ENCODE measurements around the gene NUAK2. TPM values are rescaled to one million over a fixed set of nuclear protein-coding genes. Genes with fewer than 3 reads are reported as not detected.

The NUAK2 gene
- total and polyA plus RNA-seq, 2 of the 8 experiments (the other 6 are each of a cell fraction or from before 2014, with no cell fraction given) = 9.4 to 12.9 TPM

DNA sequence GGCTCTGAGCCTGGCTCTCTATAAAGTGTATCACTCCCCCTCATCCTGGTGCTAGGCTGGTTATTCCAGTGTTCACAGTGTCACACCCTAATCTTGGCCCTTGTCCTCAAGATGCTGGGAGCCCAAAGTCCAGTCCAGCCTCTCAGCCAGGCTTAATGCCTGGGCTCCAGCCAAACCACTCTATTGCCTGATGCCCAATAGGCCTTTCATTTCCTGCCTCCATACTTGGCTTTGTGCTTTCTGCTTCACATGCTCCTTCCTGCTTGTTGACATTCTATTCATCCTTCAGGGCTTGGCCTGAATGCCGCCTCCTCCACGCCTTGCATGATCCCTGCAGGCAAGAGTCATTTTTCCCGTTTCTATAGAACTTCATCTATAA, 33.5 kb upstream of the NUAK2 start (continued):
- TF ChIP-seq, protein P1, sequence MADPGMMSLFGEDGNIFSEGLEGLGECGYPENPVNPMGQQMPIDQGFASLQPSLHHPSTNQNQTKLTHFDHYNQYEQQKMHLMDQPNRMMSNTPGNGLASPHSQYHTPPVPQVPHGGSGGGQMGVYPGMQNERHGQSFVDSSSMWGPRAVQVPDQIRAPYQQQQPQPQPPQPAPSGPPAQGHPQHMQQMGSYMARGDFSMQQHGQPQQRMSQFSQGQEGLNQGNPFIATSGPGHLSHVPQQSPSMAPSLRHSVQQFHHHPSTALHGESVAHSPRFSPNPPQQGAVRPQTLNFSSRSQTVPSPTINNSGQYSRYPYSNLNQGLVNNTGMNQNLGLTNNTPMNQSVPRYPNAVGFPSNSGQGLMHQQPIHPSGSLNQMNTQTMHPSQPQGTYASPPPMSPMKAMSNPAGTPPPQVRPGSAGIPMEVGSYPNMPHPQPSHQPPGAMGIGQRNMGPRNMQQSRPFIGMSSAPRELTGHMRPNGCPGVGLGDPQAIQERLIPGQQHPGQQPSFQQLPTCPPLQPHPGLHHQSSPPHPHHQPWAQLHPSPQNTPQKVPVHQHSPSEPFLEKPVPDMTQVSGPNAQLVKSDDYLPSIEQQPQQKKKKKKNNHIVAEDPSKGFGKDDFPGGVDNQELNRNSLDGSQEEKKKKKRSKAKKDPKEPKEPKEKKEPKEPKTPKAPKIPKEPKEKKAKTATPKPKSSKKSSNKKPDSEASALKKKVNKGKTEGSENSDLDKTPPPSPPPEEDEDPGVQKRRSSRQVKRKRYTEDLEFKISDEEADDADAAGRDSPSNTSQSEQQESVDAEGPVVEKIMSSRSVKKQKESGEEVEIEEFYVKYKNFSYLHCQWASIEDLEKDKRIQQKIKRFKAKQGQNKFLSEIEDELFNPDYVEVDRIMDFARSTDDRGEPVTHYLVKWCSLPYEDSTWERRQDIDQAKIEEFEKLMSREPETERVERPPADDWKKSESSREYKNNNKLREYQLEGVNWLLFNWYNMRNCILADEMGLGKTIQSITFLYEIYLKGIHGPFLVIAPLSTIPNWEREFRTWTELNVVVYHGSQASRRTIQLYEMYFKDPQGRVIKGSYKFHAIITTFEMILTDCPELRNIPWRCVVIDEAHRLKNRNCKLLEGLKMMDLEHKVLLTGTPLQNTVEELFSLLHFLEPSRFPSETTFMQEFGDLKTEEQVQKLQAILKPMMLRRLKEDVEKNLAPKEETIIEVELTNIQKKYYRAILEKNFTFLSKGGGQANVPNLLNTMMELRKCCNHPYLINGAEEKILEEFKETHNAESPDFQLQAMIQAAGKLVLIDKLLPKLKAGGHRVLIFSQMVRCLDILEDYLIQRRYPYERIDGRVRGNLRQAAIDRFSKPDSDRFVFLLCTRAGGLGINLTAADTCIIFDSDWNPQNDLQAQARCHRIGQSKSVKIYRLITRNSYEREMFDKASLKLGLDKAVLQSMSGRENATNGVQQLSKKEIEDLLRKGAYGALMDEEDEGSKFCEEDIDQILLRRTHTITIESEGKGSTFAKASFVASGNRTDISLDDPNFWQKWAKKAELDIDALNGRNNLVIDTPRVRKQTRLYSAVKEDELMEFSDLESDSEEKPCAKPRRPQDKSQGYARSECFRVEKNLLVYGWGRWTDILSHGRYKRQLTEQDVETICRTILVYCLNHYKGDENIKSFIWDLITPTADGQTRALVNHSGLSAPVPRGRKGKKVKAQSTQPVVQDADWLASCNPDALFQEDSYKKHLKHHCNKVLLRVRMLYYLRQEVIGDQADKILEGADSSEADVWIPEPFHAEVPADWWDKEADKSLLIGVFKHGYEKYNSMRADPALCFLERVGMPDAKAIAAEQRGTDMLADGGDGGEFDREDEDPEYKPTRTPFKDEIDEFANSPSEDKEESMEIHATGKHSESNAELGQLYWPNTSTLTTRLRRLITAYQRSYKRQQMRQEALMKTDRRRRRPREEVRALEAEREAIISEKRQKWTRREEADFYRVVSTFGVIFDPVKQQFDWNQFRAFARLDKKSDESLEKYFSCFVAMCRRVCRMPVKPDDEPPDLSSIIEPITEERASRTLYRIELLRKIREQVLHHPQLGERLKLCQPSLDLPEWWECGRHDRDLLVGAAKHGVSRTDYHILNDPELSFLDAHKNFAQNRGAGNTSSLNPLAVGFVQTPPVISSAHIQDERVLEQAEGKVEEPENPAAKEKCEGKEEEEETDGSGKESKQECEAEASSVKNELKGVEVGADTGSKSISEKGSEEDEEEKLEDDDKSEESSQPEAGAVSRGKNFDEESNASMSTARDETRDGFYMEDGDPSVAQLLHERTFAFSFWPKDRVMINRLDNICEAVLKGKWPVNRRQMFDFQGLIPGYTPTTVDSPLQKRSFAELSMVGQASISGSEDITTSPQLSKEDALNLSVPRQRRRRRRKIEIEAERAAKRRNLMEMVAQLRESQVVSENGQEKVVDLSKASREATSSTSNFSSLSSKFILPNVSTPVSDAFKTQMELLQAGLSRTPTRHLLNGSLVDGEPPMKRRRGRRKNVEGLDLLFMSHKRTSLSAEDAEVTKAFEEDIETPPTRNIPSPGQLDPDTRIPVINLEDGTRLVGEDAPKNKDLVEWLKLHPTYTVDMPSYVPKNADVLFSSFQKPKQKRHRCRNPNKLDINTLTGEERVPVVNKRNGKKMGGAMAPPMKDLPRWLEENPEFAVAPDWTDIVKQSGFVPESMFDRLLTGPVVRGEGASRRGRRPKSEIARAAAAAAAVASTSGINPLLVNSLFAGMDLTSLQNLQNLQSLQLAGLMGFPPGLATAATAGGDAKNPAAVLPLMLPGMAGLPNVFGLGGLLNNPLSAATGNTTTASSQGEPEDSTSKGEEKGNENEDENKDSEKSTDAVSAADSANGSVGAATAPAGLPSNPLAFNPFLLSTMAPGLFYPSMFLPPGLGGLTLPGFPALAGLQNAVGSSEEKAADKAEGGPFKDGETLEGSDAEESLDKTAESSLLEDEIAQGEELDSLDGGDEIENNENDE (IDR thresholded peaks at IDR 0.05; ENCODE audit: insufficient replicate concordance, low read length) = no peak
- TF ChIP-seq RNF2 (IDR thresholded peaks at IDR 0.05; ENCODE audit: borderline replicate concordance, low read depth, low read length, missing control alignments, poor library complexity, severe bottlenecking) = no peak
- no peak for TF ChIP-seq GTF2F1 (IDR thresholded peaks at IDR 0.05; ENCODE audit: borderline replicate concordance, low read depth, low read length)
- TF ChIP-seq NANOG (IDR thresholded peaks at IDR 0.05; ENCODE audit: insufficient read depth, low read depth, low read length, poor library complexity, severe bottlenecking) = no peak
